Heart left ventricle (tissue), 16 donors: ENCODE measurements around the gene MYL11. TPM values are rescaled to one million over a fixed set of nuclear protein-coding genes. Genes with fewer than 3 reads are reported as not detected.
A peak's percentile ranks its signal among the peaks of the same experiment; 100 is the strongest.
"Not testable (repeated sequence)": the region's sequence is repeated elsewhere in the genome, so short reads cannot be mapped to it uniquely, and the experiment has no call there.

Experiments
- ATAC-seq, 4 donors: fragments of 200-7000 bp; cut with Tn5 transposase; one replicate each; pipeline ENCODE4 v1.9.1; 2020 to 2022; ENCODE audit warnings: moderate library complexity in 4 of 4, mild to moderate bottlenecking in 3 of 4, moderate number of reproducible peaks in 1 of 4
- DNase-seq, 5 donors: peaks; one replicate each; pipeline ENCODE4 v3.0.0-alpha.2; 2020
- H3K27ac ChIP-seq, 12 donors: fragments of 200-600 bp; sonication (generic) in 4 of 12; one replicate each; pipeline versions ENCODE4 v1.5.0 to v1.8.0; 2016 to 2022; ENCODE audit warnings: mild to moderate bottlenecking in 2 of 12
- H3K27me3 ChIP-seq, 9 donors: fragments of 200-600 bp; sonication (generic) in 2 of 9; one replicate each; pipeline versions ENCODE4 v1.5.1 to v1.8.0; 2016 to 2022; ENCODE audit warnings: mild to moderate bottlenecking in 3 of 9
- H3K36me3 ChIP-seq, 9 donors: fragments of 200-600 bp; sonication (generic) in 2 of 9; one replicate each; pipeline versions ENCODE4 v1.5.0 to v1.8.0; 2018 to 2022; ENCODE audit warnings: mild to moderate bottlenecking in 2 of 9
- H3K4me1 ChIP-seq, 12 donors: fragments of 200-600 bp; sonication (generic) in 4 of 12; one replicate each; pipeline versions ENCODE4 v1.5.0 to v1.8.0; 2016 to 2022; ENCODE audit warnings: mild to moderate bottlenecking in 3 of 12
- H3K4me3 ChIP-seq, 12 donors: fragments of 200-600 bp; sonication (generic) in 4 of 12; one replicate each; pipeline versions ENCODE4 v1.5.0 to v1.8.0; 2017 to 2022; ENCODE audit warnings: mild to moderate bottlenecking in 9 of 12, moderate library complexity in 4 of 12
- H3K9me3 ChIP-seq, 12 donors: fragments of 200-600 bp; sonication (generic) in 4 of 12; one replicate each; pipeline versions ENCODE4 v1.5.0 to v1.8.0; 2016 to 2022; ENCODE audit warnings: mild to moderate bottlenecking in 1 of 12
- CTCF ChIP-seq, 12 donors: fragments of 200-600 bp; sonication (generic) in 4 of 12; IDR thresholded peaks; one replicate each; pipeline versions ENCODE4 v1.5.0 to v1.8.0; 2018 to 2022; ENCODE audit warnings: antibody characterized with exemption in 12 of 12, mild to moderate bottlenecking in 5 of 12
- POLR2A ChIP-seq, 2 donors: fragments of 450-650 bp; IDR thresholded peaks; one replicate each; pipeline ENCODE4 v1.6.1; 2017; ENCODE audit warnings: antibody characterized with exemption in 2 of 2, mild to moderate bottlenecking in 2 of 2, moderate library complexity in 2 of 2
- WGBS, 4 donors: extraction: QIAGEN DNeasy Blood & Tissue Kit in 2 of 4; methylation state at CpG; one replicate each; pipeline versions ENCODE4 v1.1.5 to v1.1.7; 2013 to 2018; 5-methylcytosine and 5-hydroxymethylcytosine counted together
- intact Hi-C, 10 donors: fragments of 100-400 bp; cut with DNase I; formaldehyde crosslinking; loops; one replicate each; pipeline versions ENCODE4 v1.11.1 to v1.14.2; 2022
- long read RNA-seq, 3 donors: library from polyadenylated mRNA; unstranded; transcript quantifications; one replicate each; pipeline ENCODE4 v2.0.0, GENCODE V29; 2020 to 2021
- polyA plus RNA-seq, 2 donors: library from polyadenylated mRNA; stranded (reverse); fragments of 200-250 nt; gene quantifications; one replicate each; pipeline ENCODE4 v1.2.3, GENCODE V29; 2013
- total RNA-seq, 9 donors: library from RNA; depleted of rRNA in 2 of 9; stranded (reverse); fragments of >200 nt in 2 of 9; fragmentation: NEBNext Ultra II Directional in 3 of 9; extraction: Animal tissue kit (Norgen Biotek cat#: 25700) in 3 of 9; gene quantifications; one replicate each; pipeline versions ENCODE4 v1.1.0 to v1.2.4, GENCODE V29; 2016 to 2023
- donor health status: ischemic (EF 13 %, LVEDD 7.1; RV severe dilation, severe dysfunction).
- donor health status: healthy with polysubstance abuse.
- donor health status: DM: no; HTN: yes; CAD: no.
- donor health status: DM: no; HTN: no; CAD: no.
- donor health status: ischemic (EF 25% LVEDD 6.9; RV normal size, moderate dysfunction).
- donor health status: ischemic (EF 25% LVEDD 5.7; RV mildly dilated, moderate dysfunction).
- donor health status: healthy.
- donor health status: DM: yes; HTN: yes; CAD: no.
- donor health status: ischemic (EF 35%, LVEDD 5.7; RV mildly dilated, moderate dysfunction).
- donor health status: nonischemic (EF 11% LVEDD 7.7; RV severe dilation, severe dysfunction).
- donor health status: DM: yes; HTN: yes; CAD: no.
- donor health status: PGD.
- donor health status: ischemic (EF 29% LVEDD 5.4; RV normal size, mild dysfunction).
- donor health status: nonischemic (EF 23%, LVEDD 6.1; RV moderate dilation, normal function).

Gene MYL11
- not detected for total RNA-seq
- polyA plus RNA-seq: not detected
- long read RNA-seq, donor 1, partial matches to known transcripts: 0 of 1 reads
- long read RNA-seq, donor 1, other reads (novel, unspliced or antisense): 1 of 1 reads
- long read RNA-seq, donor 2: 0 reads
- long read RNA-seq, donor 3: 0 reads

- 81 to 90% (median 85%) methylated on average over 6 of the region's 6 CpGs for WGBS, 4 donors
- Histone ChIP-seq H3K9me3 (no peaks in the 10 kb centered on the region), H3K27me3 (no peaks in the 10 kb centered on the region), H3K4me1 (peaks cover 0 to 34% (median 22%) of the 10 kb centered on the region in 12 donors), H3K27ac (no peak within 1 kb of the TSS), H3K4me3 (no peak within 1 kb of the TSS), H3K36me3 (no peaks in the 10 kb centered on the region)
- DNase-seq (peak in 1 of 5 donors; percentile 15), ATAC-seq (no peak)
- intact Hi-C loops: no loop called here
- TF ChIP-seq CTCF (IDR thresholded peaks at IDR 0.05) (no peak), POLR2A (IDR thresholded peaks at IDR 0.05) (no peak)
These were observed at the start of gene MYL11 for GRCh38 chr16:30374538-30374937. TSS of gene MYL11 (plus strand) at chr16:30374802. CDS start at chr16:30374858, 56 bp downstream.

DNA sequence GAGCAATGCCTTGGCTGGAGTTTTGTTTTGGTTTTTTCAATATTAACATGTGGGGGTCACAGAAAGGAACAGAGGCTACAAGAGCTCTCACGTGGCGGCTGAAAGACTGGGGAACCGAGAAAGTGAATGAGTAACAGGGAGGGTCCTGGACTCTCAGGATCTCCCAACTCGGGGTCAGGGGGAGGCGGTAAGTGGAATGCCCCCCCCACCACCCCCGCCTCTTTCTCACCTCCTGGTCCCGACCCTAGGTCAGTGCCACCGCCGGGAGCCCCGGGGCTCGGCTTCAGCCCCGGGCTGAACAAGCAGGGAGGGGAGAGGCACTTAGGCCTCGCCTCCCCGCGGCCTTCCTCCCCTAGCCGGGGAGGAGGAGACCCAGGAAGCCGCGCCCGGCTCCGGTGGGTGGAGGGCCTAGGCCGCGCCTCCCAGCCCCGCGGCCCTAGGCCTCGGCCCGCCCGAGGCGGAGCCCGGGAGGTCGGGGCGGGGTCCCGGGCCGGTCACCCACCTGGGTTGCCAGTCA is 40.1 kb upstream of the MYL11 start:
- not testable (repeated sequence) for H3K9me3 ChIP-seq, H3K27me3 ChIP-seq, H3K36me3 ChIP-seq
- peaks cover 0 to 13% (median 7%) of the 10 kb centered on the region in 12 donors for H3K4me1 ChIP-seq
- ATAC-seq (peak; percentile 88 to 98 (median 97)), DNase-seq (peak; percentile 85 to 94 (median 89))
- peak overlapping the region; percentile 49 to 95 (median 78) for H3K4me3 ChIP-seq
- peak overlapping the region; percentile 41 to 98 (median 96) for H3K27ac ChIP-seq
- intact Hi-C loops: loop anchor here in 1 of 10 donors (2.0 kb wide), 1 partner anchor 20 kb away; the partner anchor contains the start of gene CD2BP2
- WGBS, 4 donors: 0 to 1% (median 0%) methylated on average over 3 to 28 of the region's 33 CpGs

GRCh38 chr16:30335028-30335597 is 39.5 kb upstream of the MYL11 start:
- not testable (repeated sequence) for H3K36me3 ChIP-seq, H3K27me3 ChIP-seq, H3K9me3 ChIP-seq
- intact Hi-C loops: loop anchor here in 1 of 10 donors (2.0 kb wide), 1 partner anchor 20 kb away; the partner anchor contains the start of gene CD2BP2
- Histone ChIP-seq H3K4me1 (peaks cover 0 to 13% (median 7%) of the 10 kb centered on the region in 12 donors), H3K27ac (peak overlapping the region; percentile 75 to 98 (median 96)), H3K4me3 (peak overlapping the region; percentile 49 to 95 (median 78))
- 0% methylated on average over 39 to 70 of the region's 70 CpGs for WGBS, 4 donors
- DNase-seq (peak; percentile 87 to 93 (median 89)), ATAC-seq (peak; percentile 89 to 95 (median 94))
- TF ChIP-seq POLR2A (IDR thresholded peaks at IDR 0.05): peak in 1 of 2 donors; percentile 85

DNA sequence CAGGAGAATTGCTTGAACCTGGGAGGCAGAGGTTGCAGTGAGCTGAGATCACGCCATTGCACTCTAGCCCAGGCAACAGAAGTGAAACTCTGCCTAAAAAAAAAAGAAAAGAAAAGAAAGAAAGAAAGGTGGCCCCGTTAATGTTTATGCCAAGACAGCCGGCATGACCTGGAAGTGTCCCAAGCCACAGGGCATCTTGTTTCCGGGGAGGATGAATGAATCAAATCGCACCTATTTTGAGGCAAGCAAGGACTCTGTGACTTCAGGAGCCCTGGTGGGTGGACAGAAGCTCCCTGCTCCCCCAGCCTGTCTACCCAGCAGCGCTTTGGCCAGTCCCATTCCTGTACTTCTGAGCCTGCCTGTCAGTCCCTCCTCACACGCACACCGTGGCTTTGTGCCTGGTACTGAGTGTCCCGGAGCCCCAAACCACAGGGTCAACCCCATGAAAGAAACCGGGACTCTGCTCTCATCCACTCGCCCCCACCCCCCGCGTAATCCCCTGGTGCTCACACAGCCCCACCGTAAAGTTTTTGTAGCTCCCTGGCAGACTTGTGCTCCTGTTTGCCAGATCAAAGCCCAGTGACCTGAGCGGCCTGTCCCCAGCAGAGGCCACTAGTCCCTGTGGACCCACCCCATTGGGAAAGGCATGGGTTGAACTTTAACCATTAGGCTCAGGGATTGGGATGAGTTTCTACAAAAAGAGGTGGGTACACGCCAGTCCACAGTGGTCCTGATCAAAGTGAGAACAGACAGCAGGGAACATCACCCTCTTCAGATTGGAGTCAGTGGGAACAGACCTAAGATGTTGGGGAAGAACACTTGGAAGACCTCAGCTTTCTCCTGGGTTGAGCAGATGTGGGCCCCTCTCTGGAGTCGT is 38.8 kb upstream of the MYL11 start:
- intact Hi-C loops: loop anchor here in 1 of 10 donors (2.0 kb wide), 1 partner anchor 19 kb away; the partner anchor contains the start of gene CD2BP2
- peaks cover 0 to 13% (median 7%) of the 10 kb centered on the region in 12 donors for H3K4me1 ChIP-seq
- DNase-seq (peak in 3 of 5 donors; percentile 25 to 56 (median 32)), ATAC-seq (peak; percentile 28 to 65 (median 38))
- no peak for TF ChIP-seq CTCF (IDR thresholded peaks at IDR 0.05)
- TF ChIP-seq POLR2A (IDR thresholded peaks at IDR 0.05): no peak
- H3K36me3 ChIP-seq: no peaks in the 10 kb centered on the region
- WGBS, 4 donors: 47 to 54% (median 51%) methylated on average over 16 to 17 of the region's 17 CpGs
- peak overlapping the region; percentile 49 to 95 (median 78) for H3K4me3 ChIP-seq
- H3K9me3 ChIP-seq: no peaks in the 10 kb centered on the region
- H3K27me3 ChIP-seq: no peaks in the 10 kb centered on the region
- peak overlapping the region in 11 of 12 donors; percentile 93 to 98 (median 97) for H3K27ac ChIP-seq

- H3K9me3 ChIP-seq, H3K36me3 ChIP-seq, H3K27me3 ChIP-seq, intact Hi-C loops, ATAC-seq, H3K4me3 ChIP-seq, H3K27ac ChIP-seq, DNase-seq: not testable (repeated sequence)
- 95 to 97% (median 96%) methylated on average over 10 of the region's 10 CpGs for WGBS, 4 donors
- peaks cover 0 to 11% (median 6%) of the 10 kb centered on the region in 12 donors for H3K4me1 ChIP-seq
These were observed 36.6 kb upstream of the MYL11 start for GRCh38 chr16:30337964-30338357.

- DNase-seq, ATAC-seq, intact Hi-C loops, H3K9me3 ChIP-seq, H3K36me3 ChIP-seq, H3K4me3 ChIP-seq, H3K27me3 ChIP-seq, H3K27ac ChIP-seq: not testable (repeated sequence)
- WGBS, 4 donors: 70 to 96% (median 91%) methylated on average over 4 to 5 of the region's 5 CpGs
- peaks cover 0 to 11% (median 6%) of the 10 kb centered on the region in 12 donors for H3K4me1 ChIP-seq
These were observed 35.9 kb upstream of the MYL11 start for GRCh38 chr16:30338715-30339114.
